Gastroesophageal sphincter (tissue), 4 donors: Measurements from ENCODE around the gene SGPP2. TPM values are rescaled to one million over a fixed set of nuclear protein-coding genes. Genes with fewer than 3 reads are reported as not detected.

Source experiments
- ATAC-seq: fragments of 150-250 bp; one replicate; pipeline ENCODE4 v1.9.1; 2016; ENCODE audit warnings: mild to moderate bottlenecking, moderate library complexity
- H3K27ac ChIP-seq, 4 donors: fragments of 200-600 bp; sonication (generic) in 3 of 4; 1 replicate in 3 of 4; 2 replicates in 1 of 4; pipeline ENCODE4 v1.5.1; 2016 to 2019
- H3K27me3 ChIP-seq: fragments of 200-600 bp; sonication (generic); one replicate; pipeline ENCODE4 v1.5.1; 2019
- H3K36me3 ChIP-seq, 2 donors: fragments of 200-600 bp; sonication (generic); one replicate each; pipeline ENCODE4 v1.5.1; 2019; ENCODE audit warnings: control low read depth in 1 of 2
- H3K4me1 ChIP-seq, 3 donors: fragments of 200-600 bp; sonication (generic); 1 replicate in 2 of 3; 2 replicates in 1 of 3; pipeline ENCODE4 v1.5.1; 2016 to 2019; ENCODE audit warnings: control low read depth in 2 of 3
- H3K4me3 ChIP-seq, 2 donors: fragments of 200-600 bp; sonication (generic); one replicate each; pipeline ENCODE4 v1.5.1; 2019; ENCODE audit warnings: mild to moderate bottlenecking in 1 of 2, moderate library complexity in 1 of 2
- H3K9me3 ChIP-seq, 3 donors: fragments of 200-600 bp; sonication (generic); one replicate each; pipeline ENCODE4 v1.5.1; 2017 to 2019; ENCODE audit warnings: control low read depth in 2 of 3
- CTCF ChIP-seq, 4 experiments: fragments of 200-600 bp in 2 of 4; fragments of 450-650 bp in 2 of 4; sonication (generic) in 1 of 4; IDR thresholded peaks; one replicate each; pipeline ENCODE4 v1.5.1; 2017 to 2019; ENCODE audit warnings: antibody characterized with exemption in 4 of 4, mild to moderate bottlenecking in 2 of 4, moderate library complexity in 2 of 4
- EP300 ChIP-seq: sonication (generic); formaldehyde crosslinking; IDR thresholded peaks from one replicate; pipeline ENCODE4 v1.6.1; 2017; ENCODE audit warnings: antibody characterized with exemption, mild to moderate bottlenecking
- POLR2A ChIP-seq, 2 donors: fragments of 450-650 bp; IDR thresholded peaks; one replicate each; pipeline ENCODE4 v1.6.1; 2017; ENCODE audit warnings: antibody characterized with exemption in 2 of 2, mild to moderate bottlenecking in 2 of 2, moderate library complexity in 1 of 2
- POLR2AphosphoS5 ChIP-seq: sonication (generic); formaldehyde crosslinking; IDR thresholded peaks from one replicate; pipeline ENCODE4 v1.6.1; 2017; ENCODE audit warnings: antibody characterized with exemption
- WGBS, 2 donors: methylation state at CpG; one replicate each; pipeline ENCODE4 v1.1.5; 2018; ENCODE audit warnings: low coverage in 1 of 2; 5-methylcytosine and 5-hydroxymethylcytosine counted together
- total RNA-seq, 4 donors: library from RNA; depleted of rRNA; stranded (reverse); fragments of >200 nt; gene quantifications; one replicate each; pipeline ENCODE4 v1.1.0, GENCODE V29; 2016

The SGPP2 gene
- total RNA-seq, 4 donors from 2014 or later = 0.89 to 1.8 (median 1.2) TPM; not detected in 1

GRCh38 chr2:222440673-222441422 is 16.5 kb downstream of the SGPP2 start:
- H3K27me3 ChIP-seq = no peaks in the 10 kb centered on the region
- 0 to 54% methylated on average over 1 to 3 of the region's 4 CpGs for whole genome bisulfite sequencing, 2 donors
- H3K9me3 ChIP-seq = no peaks in the 10 kb centered on the region
- TF ChIP-seq POLR2AphosphoS5 (no peak), POLR2A (IDR thresholded peaks at IDR 0.05) (no peak), CTCF (IDR thresholded peaks at IDR 0.05) (no peak), EP300 (no peak)
- H3K36me3 ChIP-seq = no peaks in the 10 kb centered on the region
- no peaks in the 10 kb centered on the region for H3K4me1 ChIP-seq
- no peak overlapping the region for H3K4me3 ChIP-seq
- H3K27ac ChIP-seq = no peak overlapping the region
- no peak for ATAC-seq

GRCh38 chr2:222442665-222443064 is 18.3 kb downstream of the SGPP2 start:
- H3K36me3 ChIP-seq = no peaks in the 10 kb centered on the region
- no peaks in the 10 kb centered on the region for H3K9me3 ChIP-seq
- no peak for ATAC-seq
- TF ChIP-seq EP300 (no peak), POLR2A (IDR thresholded peaks at IDR 0.05) (no peak), POLR2AphosphoS5 (no peak), CTCF (IDR thresholded peaks at IDR 0.05) (no peak)
- no peaks in the 10 kb centered on the region for H3K27me3 ChIP-seq
- whole genome bisulfite sequencing, 2 donors = 65 to 93% methylated on average over 5 of the region's 5 CpGs
- H3K4me1 ChIP-seq = no peaks in the 10 kb centered on the region
- no peak overlapping the region for H3K4me3 ChIP-seq
- no peak overlapping the region for H3K27ac ChIP-seq

- peaks cover 12% of the 10 kb centered on the region for H3K27me3 ChIP-seq
- H3K36me3 ChIP-seq = no peaks in the 10 kb centered on the region
- no peak overlapping the region for H3K27ac ChIP-seq
- H3K4me1 ChIP-seq = peaks cover 0 to 7% (median 0%) of the 10 kb centered on the region in 3 donors
- no peak overlapping the region for H3K4me3 ChIP-seq
- ATAC-seq = no peak
- no CpG with 5 or more reads among the region's 1 CpG for WGBS, 2 donors
- no peaks in the 10 kb centered on the region for H3K9me3 ChIP-seq
- no peak for TF ChIP-seq POLR2A (IDR thresholded peaks at IDR 0.05)
- TF ChIP-seq CTCF (IDR thresholded peaks at IDR 0.05) = no peak
These were observed 20.9 kb downstream of the SGPP2 start for GRCh38 chr2:222445227-222445626.

GRCh38 chr2:222447131-222447530 is 22.8 kb downstream of the SGPP2 start:
- Histone ChIP-seq H3K9me3 (no peaks in the 10 kb centered on the region), H3K4me3 (no peak overlapping the region), H3K36me3 (no peaks in the 10 kb centered on the region), H3K27ac (no peak overlapping the region), H3K27me3 (peaks cover 20% of the 10 kb centered on the region), H3K4me1 (peaks cover 0 to 7% (median 0%) of the 10 kb centered on the region in 3 donors)
- 83 to 91% methylated on average over 1 to 3 of the region's 3 CpGs for WGBS, 2 donors
- TF ChIP-seq POLR2A (IDR thresholded peaks at IDR 0.05) (no peak), POLR2AphosphoS5 (no peak), EP300 (no peak), CTCF (IDR thresholded peaks at IDR 0.05) (no peak)
- ATAC-seq = no peak

GRCh38 chr2:222448748-222449181 is 24.4 kb downstream of the SGPP2 start:
- Histone ChIP-seq H3K27ac (peak overlapping the region in 2 of 4 donors; percentile 7 to 46), H3K27me3 (peaks cover 20% of the 10 kb centered on the region), H3K4me3 (no peak overlapping the region), H3K9me3 (no peaks in the 10 kb centered on the region), H3K4me1 (peaks cover 0 to 7% (median 0%) of the 10 kb centered on the region in 3 donors), H3K36me3 (no peaks in the 10 kb centered on the region)
- WGBS, 2 donors = 6 to 17% methylated on average over 8 of the region's 8 CpGs
- TF ChIP-seq POLR2AphosphoS5 (peak; percentile 74), EP300 (no peak), POLR2A (IDR thresholded peaks at IDR 0.05) (no peak), CTCF (IDR thresholded peaks at IDR 0.05) (no peak)
- ATAC-seq = peak; percentile 90
